Fibroblast of pulmonary artery (primary cell): ENCODE measurements around the gene ARNT2.

Experiments used
- DNase-seq: peaks from one replicate; pipeline ENCODE4 v3.0.0-alpha.2; 2010; ENCODE audit warnings: low read depth
- H3K4me3 ChIP-seq: replicated peaks from 2 replicates; pipeline ENCODE4 v1.5.1; 2011; ENCODE audit warnings: low read depth, mild to moderate bottlenecking, control low read depth, low read length, moderate library complexity
- CTCF ChIP-seq: IDR thresholded peaks from 2 replicates; pipeline ENCODE4 v1.5.1; 2011; ENCODE audit warnings: mild to moderate bottlenecking, control low read depth, low read length, inconsistent platforms; ENCODE audit errors: missing control alignments

Gene ARNT2

DNA sequence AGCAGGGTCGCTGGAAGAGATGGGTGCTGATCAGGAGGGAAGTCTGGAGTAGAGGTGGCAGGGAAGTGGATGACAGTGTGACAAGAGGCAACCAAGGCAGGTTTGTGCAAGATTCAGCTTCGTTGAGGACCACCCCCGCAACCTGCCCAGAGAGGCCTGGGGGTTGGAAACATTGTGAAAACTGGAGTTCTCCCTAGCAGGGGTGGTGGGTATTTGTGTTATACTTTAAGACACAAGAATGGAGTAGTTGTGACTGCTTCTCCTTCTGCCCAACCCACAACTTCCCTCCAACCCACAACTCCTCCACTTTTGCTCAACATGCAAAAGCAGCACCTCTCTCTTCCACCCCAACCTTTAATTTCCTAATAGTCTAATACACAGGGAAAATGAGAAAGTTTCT lies 8.6 kb upstream of the ARNT2 start:
- H3K4me3 ChIP-seq = no peak overlapping the region
- TF ChIP-seq CTCF = no peak
- no peak for DNase-seq

DNA sequence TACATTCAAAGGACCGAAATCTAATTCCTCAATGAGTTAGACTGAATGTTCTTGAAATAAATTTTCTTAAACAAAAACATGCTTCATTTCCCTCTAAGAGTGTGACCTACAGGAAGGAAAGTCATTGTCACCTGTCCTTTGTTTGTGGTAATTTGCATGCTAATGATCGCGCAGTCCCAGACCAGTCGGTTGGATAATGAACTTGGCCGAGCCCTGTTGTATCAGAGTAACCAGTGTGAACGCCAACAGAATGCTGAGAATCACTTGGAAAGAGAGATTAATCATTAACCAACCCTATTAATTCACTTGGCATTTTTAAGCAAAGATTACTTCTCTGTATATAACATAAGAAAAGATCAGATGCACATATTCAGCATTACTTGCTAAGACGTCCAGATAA lies 8.1 kb upstream of the ARNT2 start:
- DNase-seq = no peak
- no peak for TF ChIP-seq CTCF
- H3K4me3 ChIP-seq = no peak overlapping the region

DNA sequence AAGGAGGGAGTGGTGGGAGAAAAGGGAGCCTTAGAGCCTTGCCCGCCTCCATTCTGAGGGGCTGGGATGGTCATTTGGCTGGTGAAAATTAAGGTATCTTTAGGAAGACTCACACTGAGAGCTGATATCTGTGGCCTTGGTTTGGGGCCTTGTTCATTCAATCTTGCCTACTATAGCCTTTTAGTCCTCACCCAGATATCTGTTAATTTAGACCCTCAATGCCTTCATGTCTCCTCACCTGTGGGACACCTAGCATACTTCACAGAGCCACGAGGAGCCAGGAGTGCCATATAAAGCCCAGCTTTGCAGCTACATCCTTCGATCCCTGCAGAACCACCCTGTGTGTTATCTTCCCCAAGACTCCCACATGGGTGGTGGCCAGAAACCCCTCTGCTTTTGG lies 4.7 kb upstream of the ARNT2 start:
- DNase-seq = no peak
- TF ChIP-seq CTCF = no peak
- H3K4me3 ChIP-seq = no peak overlapping the region

DNA sequence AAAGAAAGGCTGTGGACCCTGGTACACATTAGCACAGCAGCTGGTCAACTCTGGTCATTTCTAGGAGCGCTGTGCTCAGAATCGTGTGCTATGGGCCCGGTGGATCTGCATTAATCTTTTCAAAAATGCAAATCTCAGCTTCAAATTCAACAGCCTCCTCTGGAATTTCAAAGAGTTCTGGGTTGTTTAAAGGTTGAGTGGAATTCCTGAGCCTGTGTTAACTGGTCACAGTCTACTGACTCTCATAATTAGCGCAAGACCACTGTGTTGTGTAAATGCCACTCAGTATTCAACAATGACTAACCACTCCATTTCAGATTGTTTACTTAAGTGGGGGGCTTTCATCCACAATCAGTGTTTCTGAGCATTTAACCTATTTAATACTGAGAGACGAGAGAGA lies 2.7 kb upstream of the ARNT2 start:
- no peak for DNase-seq
- H3K4me3 ChIP-seq = no peak overlapping the region
- no peak for TF ChIP-seq CTCF

- no peak for DNase-seq
- no peak overlapping the region for H3K4me3 ChIP-seq
- no peak for TF ChIP-seq CTCF
These were observed 1.8 kb upstream of the ARNT2 start for GRCh38 chr15:80402339-80402738.

GRCh38 chr15:80403712-80404056 lies 498 bp upstream of the ARNT2 start:
- TF ChIP-seq CTCF = no peak
- peak overlapping the region; percentile 12 for H3K4me3 ChIP-seq

GRCh38 chr15:80404761-80405553 lies 775 bp downstream of the ARNT2 start:
- peak overlapping the region; percentile 22 for H3K4me3 ChIP-seq
- TF ChIP-seq CTCF = no peak
- no peak for DNase-seq

More at GRCh38 chr15:80403712-80404056, 498 bp upstream of the ARNT2 start:
- no peak for DNase-seq
